ENCODE measurements around the gene DBH.

Gene DBH

GRCh38 chr9:133640160-133640559, 4.0 kb downstream of the DBH start:
- no peak for DNase-seq (ENCODE audit: low spot score)
- no peak for TF ChIP-seq CTCF (IDR thresholded peaks at IDR 0.05; ENCODE audit: extremely low read depth, insufficient read depth, missing control alignments)
- in situ Hi-C loops (cut with MboI; ENCODE audit: low pct_unique_long_range_greater_than_20kb, low sequenced_read_pairs, unreplicated experiment) = no loop called here

DNA sequence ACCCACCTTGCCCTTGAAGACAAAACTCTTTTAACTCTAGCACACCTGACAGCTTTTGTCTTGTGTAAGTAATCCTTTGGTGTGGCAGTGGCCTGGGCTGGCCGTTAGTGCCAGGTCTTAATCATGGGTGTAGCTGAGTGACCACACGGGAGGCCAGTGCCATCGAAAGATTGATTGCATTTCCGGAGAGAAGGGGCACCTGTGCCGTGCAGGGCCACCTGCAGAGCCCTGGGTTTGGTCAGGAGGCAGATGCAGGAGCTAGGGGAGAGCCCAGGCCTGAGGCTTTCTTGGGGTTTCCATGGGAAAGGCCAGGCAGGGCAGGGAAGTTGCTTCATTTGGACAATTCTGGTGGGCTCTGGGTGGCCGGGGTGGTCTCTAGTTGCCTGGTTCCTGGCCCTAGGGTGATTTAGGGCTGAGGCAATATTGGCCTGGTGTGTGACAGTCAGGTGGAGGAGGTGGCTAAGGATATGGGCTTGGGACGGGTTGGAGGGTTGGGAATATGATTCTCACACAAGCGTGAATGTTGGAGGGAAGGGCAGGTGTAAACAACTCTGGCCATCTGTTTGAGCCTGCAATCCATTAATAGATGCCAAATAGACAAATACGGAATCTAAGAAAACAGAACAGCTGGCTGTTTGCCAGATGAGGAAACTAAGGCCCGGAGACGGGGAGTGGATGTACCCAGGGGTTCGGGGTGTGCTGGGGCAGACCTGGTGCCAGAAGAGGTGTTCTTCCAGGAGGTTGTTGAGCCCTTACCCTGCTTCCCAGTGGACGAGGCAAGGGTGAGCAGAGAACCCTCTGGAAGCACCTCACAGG, 4.6 kb downstream of the DBH start:
- no peak for TF ChIP-seq CTCF (IDR thresholded peaks at IDR 0.05; ENCODE audit: extremely low read depth, insufficient read depth, missing control alignments)
- DNase-seq (ENCODE audit: low spot score) = no peak
- in situ Hi-C loops (cut with MboI; ENCODE audit: low pct_unique_long_range_greater_than_20kb, low sequenced_read_pairs, unreplicated experiment) = no loop called here

- TF ChIP-seq CTCF (IDR thresholded peaks at IDR 0.05; ENCODE audit: extremely low read depth, insufficient read depth, missing control alignments) = no peak
- no peak for DNase-seq (ENCODE audit: low spot score)
- in situ Hi-C loops (cut with MboI; ENCODE audit: low pct_unique_long_range_greater_than_20kb, low sequenced_read_pairs, unreplicated experiment) = no loop called here
These were observed 5.2 kb downstream of the DBH start for GRCh38 chr9:133641396-133641655.

- in situ Hi-C loops (cut with MboI; ENCODE audit: low pct_unique_long_range_greater_than_20kb, low sequenced_read_pairs, unreplicated experiment) = no loop called here
- DNase-seq (ENCODE audit: low spot score) = no peak
- no peak for TF ChIP-seq CTCF (IDR thresholded peaks at IDR 0.05; ENCODE audit: extremely low read depth, insufficient read depth, missing control alignments)
These were observed 5.9 kb downstream of the DBH start for GRCh38 chr9:133641861-133642595.

DNA sequence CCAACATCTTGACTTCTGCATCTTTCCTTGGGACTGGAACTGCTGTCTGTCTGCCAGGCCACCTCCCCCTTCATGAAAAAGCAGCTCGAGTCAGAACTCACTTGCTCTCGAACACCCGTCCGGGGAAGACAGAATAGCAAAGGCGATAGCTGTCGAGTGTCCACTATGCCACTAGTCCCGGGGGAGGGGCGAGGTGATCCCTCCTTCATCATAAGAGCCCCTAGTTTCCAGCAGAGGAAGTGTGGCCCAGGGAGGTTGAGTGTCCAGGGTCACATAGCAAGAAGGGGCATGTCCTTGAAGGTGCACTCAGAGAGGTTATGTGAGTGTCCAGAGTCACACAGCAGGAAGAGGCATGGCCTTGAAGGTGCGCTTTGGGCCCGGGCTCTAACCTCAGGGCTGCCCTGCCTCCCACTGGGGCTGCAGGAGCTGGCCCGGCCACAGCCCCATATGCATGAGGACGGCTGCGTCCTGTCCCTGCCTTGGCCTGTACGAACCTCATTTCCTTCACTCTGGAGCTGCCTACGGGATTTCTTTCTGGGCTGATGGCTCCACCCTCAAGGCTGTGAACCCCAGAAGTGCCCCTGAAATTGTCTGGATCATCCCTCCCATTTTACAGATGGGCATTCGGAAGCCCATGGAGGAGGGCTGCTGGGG, 6.7 kb downstream of the DBH start:
- no peak for DNase-seq (ENCODE audit: low spot score)
- in situ Hi-C loops (cut with MboI; ENCODE audit: low pct_unique_long_range_greater_than_20kb, low sequenced_read_pairs, unreplicated experiment) = no loop called here
- TF ChIP-seq CTCF (IDR thresholded peaks at IDR 0.05; ENCODE audit: extremely low read depth, insufficient read depth, missing control alignments) = no peak

- no peak for DNase-seq (ENCODE audit: low spot score)
- in situ Hi-C loops (cut with MboI; ENCODE audit: low pct_unique_long_range_greater_than_20kb, low sequenced_read_pairs, unreplicated experiment) = no loop called here
- TF ChIP-seq CTCF (IDR thresholded peaks at IDR 0.05; ENCODE audit: extremely low read depth, insufficient read depth, missing control alignments) = no peak
These were observed 7.2 kb downstream of the DBH start for GRCh38 chr9:133643362-133643755.

All from GM13977 (cell line).